Thoracic aorta (tissue), 2 donors: Measurements from ENCODE around the gene NFX1. TPM values are rescaled to one million over a fixed set of nuclear protein-coding genes. Genes with fewer than 3 reads are reported as not detected.

ENCODE experiments used
- ATAC-seq: fragments of 150-250 bp; one replicate; pipeline ENCODE4 v1.8.0; 2017; ENCODE audit warnings: low read depth; ENCODE audit not compliant: insufficient number of reproducible peaks, low FRiP score
- DNase-seq: peaks from one replicate; pipeline ENCODE4 v3.0.0-alpha.2; 2020; ENCODE audit warnings: low spot score
- H3K27ac ChIP-seq, 2 donors: fragments of 200-600 bp; sonication (generic); 1 replicate in 1 of 2; 2 replicates in 1 of 2; pipeline ENCODE4 v1.5.1; 2016; ENCODE audit warnings: mild to moderate bottlenecking in 2 of 2, moderate library complexity in 2 of 2
- H3K27me3 ChIP-seq: fragments of 200-600 bp; sonication (generic); replicated peaks from 2 replicates; pipeline ENCODE4 v1.6.0; 2016; ENCODE audit warnings: mild to moderate bottlenecking; ENCODE audit not compliant: insufficient read depth
- H3K36me3 ChIP-seq: fragments of 200-600 bp; sonication (generic); one replicate; pipeline ENCODE4 v1.5.1; 2016
- H3K4me1 ChIP-seq, 2 donors: fragments of 200-600 bp; sonication (generic); 1 replicate in 1 of 2; 2 replicates in 1 of 2; pipeline versions ENCODE4 v1.5.1 to v1.6.0; 2016; ENCODE audit warnings: low read depth in 2 of 2, mild to moderate bottlenecking in 1 of 2; ENCODE audit not compliant: control insufficient read depth in 1 of 2
- H3K4me3 ChIP-seq: fragments of 200-600 bp; sonication (generic); 2 replicates; pipeline ENCODE4 v1.5.1; 2016; ENCODE audit warnings: mild to moderate bottlenecking
- H3K9me3 ChIP-seq: fragments of 200-600 bp; sonication (generic); 2 replicates; pipeline ENCODE4 v1.5.1; 2016
- total RNA-seq, 2 donors: library from RNA; depleted of rRNA; stranded (reverse); fragments of >200 nt; gene quantifications; one replicate each; pipeline versions ENCODE4 v1.1.0 to v1.2.3, GENCODE V29; 2016
- TF ChIP-seq, protein P1 (sequence below): fragments of 200-600 bp; sonication (generic); IDR thresholded peaks from one replicate; pipeline ENCODE4 v1.5.1; 2019; ENCODE audit warnings: antibody characterized with exemption

The NFX1 gene
- total RNA-seq, 2 donors from 2014 or later, result 22.5 to 39.7 TPM

DNA sequence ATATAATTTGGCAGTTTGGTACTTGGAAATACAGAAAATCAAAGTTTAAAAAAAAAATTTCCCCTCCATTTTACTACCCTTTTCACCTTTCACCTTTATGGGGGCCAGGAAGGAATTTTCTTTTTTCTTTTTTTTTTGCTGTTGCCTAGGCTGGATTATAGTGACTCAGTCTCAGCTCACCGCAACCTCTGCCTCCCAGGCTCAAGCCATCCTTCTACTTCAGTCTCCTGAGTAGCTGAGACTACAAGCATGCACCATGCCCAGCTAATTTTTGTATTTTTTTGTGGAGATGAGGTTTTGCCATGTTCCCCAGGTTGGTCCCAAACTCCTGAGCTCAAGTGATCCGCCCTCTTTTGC lies 16.4 kb upstream of the NFX1 start:
- H3K4me3 ChIP-seq, result no peak overlapping the region
- no peak for DNase-seq

DNA sequence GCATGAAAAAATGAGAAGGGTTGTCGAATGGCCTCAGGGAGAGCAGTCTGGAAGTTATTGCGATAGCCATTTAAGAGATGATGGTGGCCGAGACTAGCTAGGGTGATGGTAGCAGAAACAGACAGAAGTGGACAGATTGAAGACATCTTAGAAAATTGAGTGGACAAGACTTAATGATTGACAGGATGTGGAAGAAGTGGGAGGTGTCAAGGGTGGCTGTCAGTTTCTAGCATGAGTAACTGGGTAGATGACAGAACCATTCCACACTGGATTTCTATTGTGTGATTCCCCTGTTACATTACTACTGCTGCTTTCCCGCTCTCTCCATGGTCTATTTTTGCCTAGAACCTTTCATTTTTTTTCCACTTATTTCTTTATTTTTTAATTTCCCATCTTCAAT lies 12.8 kb upstream of the NFX1 start:
- ATAC-seq (no peak), DNase-seq (no peak)
- H3K36me3 ChIP-seq, result peaks cover 73% of the 10 kb centered on the region
- H3K4me1 ChIP-seq, result no peaks in the 10 kb centered on the region
- no peak overlapping the region for H3K4me3 ChIP-seq
- TF ChIP-seq, protein P1, sequence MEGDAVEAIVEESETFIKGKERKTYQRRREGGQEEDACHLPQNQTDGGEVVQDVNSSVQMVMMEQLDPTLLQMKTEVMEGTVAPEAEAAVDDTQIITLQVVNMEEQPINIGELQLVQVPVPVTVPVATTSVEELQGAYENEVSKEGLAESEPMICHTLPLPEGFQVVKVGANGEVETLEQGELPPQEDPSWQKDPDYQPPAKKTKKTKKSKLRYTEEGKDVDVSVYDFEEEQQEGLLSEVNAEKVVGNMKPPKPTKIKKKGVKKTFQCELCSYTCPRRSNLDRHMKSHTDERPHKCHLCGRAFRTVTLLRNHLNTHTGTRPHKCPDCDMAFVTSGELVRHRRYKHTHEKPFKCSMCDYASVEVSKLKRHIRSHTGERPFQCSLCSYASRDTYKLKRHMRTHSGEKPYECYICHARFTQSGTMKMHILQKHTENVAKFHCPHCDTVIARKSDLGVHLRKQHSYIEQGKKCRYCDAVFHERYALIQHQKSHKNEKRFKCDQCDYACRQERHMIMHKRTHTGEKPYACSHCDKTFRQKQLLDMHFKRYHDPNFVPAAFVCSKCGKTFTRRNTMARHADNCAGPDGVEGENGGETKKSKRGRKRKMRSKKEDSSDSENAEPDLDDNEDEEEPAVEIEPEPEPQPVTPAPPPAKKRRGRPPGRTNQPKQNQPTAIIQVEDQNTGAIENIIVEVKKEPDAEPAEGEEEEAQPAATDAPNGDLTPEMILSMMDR, result no peak
- H3K27ac ChIP-seq, result no peak overlapping the region
- H3K27me3 ChIP-seq, result no peaks in the 10 kb centered on the region
- no peaks in the 10 kb centered on the region for H3K9me3 ChIP-seq

More for the DNA sequence above, 16.4 kb upstream of the NFX1 start:
- H3K36me3 ChIP-seq, result peaks cover 74% of the 10 kb centered on the region
- TF ChIP-seq, protein P1, result no peak
- ATAC-seq, result no peak
- no peaks in the 10 kb centered on the region for H3K27me3 ChIP-seq
- H3K9me3 ChIP-seq, result no peaks in the 10 kb centered on the region
- H3K4me1 ChIP-seq, result no peaks in the 10 kb centered on the region
- no peak overlapping the region for H3K27ac ChIP-seq

DNA sequence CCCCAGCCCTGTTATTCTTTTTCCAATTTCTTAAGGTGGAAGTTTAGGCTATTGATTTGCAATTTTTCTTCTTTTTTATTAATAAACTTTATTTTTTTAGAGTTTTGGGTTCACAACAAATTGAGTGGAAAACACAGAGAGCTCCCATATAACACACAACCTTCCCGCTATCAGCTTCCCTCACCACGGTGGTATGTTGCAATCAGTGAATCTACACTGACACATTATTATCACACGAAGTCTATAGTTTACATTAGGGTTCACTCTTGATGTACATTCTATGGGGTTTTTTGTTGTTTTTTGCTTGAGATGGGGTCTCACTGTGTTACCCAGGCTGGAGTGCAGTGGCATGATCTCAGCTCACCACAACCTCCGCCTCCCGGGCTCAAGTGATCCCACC lies 4.8 kb upstream of the NFX1 start:
- DNase-seq (no peak), ATAC-seq (no peak)
- Histone ChIP-seq H3K27ac (no peak overlapping the region), H3K9me3 (no peaks in the 10 kb centered on the region), H3K4me1 (peaks cover 0 to 7% of the 10 kb centered on the region in 2 donors), H3K36me3 (peaks cover 15% of the 10 kb centered on the region), H3K27me3 (no peaks in the 10 kb centered on the region), H3K4me3 (no peak overlapping the region)
- TF ChIP-seq, protein P1, result no peak

DNA sequence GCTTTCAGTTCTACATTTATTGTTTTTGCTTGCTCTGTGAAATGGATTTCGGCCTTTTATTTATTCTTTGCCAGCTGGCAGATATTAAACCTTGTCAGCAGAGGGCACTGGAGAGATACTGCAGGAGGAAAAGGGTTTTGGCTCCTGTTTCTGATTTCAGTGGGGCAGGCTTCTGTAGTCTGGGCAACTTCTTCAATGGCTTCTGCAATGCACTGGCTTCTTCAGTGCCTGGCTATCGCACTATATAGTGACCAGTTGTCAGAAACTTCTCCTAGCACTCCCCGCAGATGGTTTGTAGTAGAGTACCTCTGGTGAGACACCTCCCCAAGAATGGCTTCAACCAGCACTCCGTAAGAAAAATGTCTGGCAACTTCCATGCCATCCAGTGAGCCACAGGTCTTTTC lies 3.2 kb upstream of the NFX1 start:
- Histone ChIP-seq H3K27ac (no peak overlapping the region), H3K36me3 (peaks cover 9% of the 10 kb centered on the region), H3K4me1 (peaks cover 0 to 19% of the 10 kb centered on the region in 2 donors), H3K9me3 (no peaks in the 10 kb centered on the region), H3K27me3 (no peaks in the 10 kb centered on the region), H3K4me3 (no peak overlapping the region)
- TF ChIP-seq, protein P1, result peak; percentile 38
- DNase-seq (no peak), ATAC-seq (no peak)

DNA sequence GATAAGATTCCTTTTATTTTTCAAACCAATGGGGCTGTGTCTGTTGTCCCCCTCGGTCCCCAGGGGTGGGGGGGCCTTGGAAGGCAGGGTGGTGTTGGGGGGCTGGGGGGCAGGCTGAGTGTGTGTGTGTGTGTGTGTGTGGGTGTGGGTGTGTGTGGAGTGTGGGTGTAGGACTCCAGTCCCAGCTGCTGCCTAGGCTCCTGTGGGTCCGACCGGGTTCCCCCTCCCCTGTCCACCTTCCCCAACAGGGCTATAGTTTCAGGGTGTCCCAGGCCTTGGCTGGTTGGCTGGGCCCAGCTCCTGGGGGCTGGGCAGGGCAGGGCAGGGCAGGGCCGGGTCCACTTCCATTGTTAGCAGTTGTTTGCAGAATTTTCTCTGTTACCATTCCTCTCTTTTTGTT lies 2.1 kb upstream of the NFX1 start:
- Histone ChIP-seq H3K36me3 (no peaks in the 10 kb centered on the region), H3K27ac (no peak overlapping the region), H3K9me3 (no peaks in the 10 kb centered on the region), H3K4me3 (no peak overlapping the region), H3K4me1 (peaks cover 2 to 31% of the 10 kb centered on the region in 2 donors), H3K27me3 (no peaks in the 10 kb centered on the region)
- DNase-seq (no peak), ATAC-seq (no peak)
- TF ChIP-seq, protein P1, result no peak
